ENCODE results near the gene CACNB4.
"Not testable (repeated sequence)": the region's sequence is repeated elsewhere in the genome, so short reads cannot be mapped to it uniquely, and the experiment has no call there.

CACNB4 gene

GRCh38 chr2:152098496-152099366 is at the start of gene CACNB4:
TSS of gene CACNB4 (minus strand) at chr2:152099044.
- DNase-seq (ENCODE audit: low spot score) = peak; percentile 53

DNA sequence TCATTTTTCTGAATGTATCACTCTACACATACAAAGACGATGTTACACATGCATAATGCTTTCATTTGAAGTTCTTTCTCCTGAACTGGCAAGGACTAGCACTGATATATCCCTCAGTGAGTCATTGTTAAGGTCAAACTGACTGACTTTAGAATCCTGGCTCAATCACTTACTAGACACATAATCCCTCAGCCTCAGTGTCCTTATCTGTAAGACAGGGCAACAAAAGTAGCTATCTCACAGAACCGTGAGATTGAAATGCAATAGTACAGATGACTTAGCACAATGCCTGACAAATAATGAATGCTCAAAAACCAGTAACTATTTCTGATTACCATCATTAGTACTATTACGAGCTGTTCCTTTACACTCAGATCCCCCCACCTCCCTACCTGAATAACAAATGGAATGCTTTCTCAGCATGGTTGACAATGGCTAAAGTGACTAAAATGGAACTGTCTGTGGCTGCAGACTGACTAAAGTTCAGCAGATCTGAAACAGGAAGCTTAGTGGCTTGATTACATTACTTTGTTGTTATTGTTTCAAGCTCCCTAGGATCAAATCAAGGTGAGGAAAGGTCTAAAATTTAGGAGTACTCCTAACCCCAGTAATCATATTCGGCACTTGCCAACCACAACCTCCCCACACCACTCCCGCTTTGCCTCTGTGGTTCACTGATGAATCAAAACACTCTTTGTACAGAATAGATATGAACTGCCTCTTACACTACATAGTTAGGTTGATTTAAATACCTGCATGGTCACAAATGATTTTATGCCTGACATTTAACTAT is 35.8 kb upstream of the CACNB4 start:
- no peak for DNase-seq (ENCODE audit: low spot score)

DNA sequence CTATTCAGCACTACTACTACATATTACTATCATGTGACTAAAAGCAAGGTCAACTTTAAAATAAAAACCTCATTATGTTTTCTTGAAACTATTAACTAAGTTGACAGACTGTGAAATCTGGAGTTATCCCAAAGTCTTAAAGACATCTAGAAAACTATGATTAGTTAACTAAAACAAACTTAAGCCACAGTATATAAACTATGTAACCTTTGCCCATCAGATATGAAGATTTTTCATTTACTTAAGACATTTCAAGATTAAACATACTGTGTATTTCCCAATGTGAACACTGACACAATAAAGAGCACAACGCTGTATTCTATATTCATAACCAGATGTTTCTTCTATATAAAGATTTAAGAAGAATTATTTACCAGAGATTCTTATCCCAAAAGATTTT is 33.5 kb upstream of the CACNB4 start:
- no peak for DNase-seq (ENCODE audit: low spot score)

- no peak for DNase-seq (ENCODE audit: low spot score)
Observed at GRCh38 chr2:152127628-152128027, 28.8 kb upstream of the CACNB4 start.

- no peak for DNase-seq (ENCODE audit: low spot score)
Observed at GRCh38 chr2:152126664-152127063, 27.8 kb upstream of the CACNB4 start.

DNA sequence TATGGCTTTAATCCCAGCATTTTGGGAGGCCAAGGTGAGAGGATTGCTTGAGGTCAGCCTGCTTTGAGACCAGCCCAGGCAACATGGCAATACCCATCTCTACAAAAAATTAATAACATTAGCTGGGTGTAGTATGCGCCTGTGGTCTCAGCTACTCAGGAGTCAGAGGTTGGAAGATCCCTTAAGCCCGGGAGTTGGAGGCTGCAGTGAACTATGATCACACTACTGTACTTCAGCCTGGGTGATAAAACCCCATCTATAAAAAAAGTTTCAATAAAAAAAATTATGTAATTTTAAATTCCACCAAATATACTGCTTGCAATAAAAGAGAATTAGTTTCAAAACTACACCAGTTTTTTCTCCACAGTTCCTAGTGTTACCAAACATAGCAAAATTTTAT is 23.3 kb upstream of the CACNB4 start:
- DNase-seq (ENCODE audit: low spot score) = no peak

- no peak for DNase-seq (ENCODE audit: low spot score)
Observed at GRCh38 chr2:152120430-152120829, 21.6 kb upstream of the CACNB4 start.

- DNase-seq (ENCODE audit: low spot score) = no peak
Observed at GRCh38 chr2:152115952-152116351, 17.1 kb upstream of the CACNB4 start.

DNA sequence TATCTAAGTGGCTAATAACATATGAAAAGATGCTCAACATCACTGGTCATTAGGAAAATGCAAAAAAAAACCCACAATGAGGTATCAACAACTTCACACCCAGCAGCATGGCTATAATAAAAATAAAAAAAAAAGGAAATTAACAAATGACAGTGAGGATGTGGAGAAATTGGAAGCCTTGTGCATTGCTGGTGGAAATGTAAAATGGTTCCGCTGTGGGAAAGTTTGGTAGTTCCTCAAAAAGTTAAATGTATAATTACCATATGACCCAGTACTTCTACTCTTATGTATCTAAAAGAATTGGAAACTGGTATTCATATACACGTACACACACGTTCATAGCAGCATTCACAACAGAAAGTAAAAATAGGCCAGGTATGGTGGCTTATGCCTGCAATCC is 15.5 kb upstream of the CACNB4 start:
- no peak for DNase-seq (ENCODE audit: low spot score)

DNA sequence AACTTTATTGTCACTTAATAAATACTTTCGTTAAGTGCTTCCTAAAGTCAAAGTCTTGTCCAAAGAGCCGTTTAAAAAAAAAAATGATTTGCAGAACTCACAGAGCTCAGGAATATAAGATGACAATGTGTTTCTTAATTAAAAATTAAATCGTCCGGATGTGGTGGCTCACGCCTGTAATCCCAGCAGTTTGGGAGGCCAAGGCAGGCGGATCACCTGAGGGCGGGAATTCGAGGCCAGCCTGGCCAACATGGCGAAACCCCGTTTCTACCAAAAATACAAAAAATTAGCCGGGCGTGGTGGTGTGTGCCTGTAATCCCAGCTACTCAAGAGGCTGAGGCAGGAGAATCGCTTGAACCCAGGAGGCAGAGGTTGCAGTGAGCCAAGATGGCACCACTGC is 8.3 kb upstream of the CACNB4 start:
- not testable (repeated sequence) for DNase-seq (ENCODE audit: low spot score)

DNA sequence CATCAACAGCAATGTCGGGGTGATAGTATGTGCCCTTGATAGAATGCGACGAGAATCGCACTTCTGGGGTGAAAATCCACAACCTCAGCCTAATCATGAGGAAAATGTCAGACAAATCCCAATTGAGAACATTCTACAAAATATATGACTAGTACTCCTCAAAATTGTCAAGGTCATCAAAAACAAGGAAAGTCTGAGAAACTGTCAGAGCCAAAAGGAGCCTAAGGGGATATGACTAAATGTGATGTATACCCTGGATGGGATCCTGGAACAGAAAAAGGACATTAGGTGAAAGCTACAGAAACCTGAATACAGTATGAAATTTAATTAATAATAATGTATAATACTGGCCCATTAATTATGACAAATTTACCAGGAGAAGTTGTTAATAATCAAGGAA is 7.6 kb upstream of the CACNB4 start:
- DNase-seq (ENCODE audit: low spot score) = no peak

GRCh38 chr2:152103271-152103670 is 4.4 kb upstream of the CACNB4 start:
- DNase-seq (ENCODE audit: low spot score) = no peak

- DNase-seq (ENCODE audit: low spot score) = no peak
Observed at GRCh38 chr2:152100961-152101360, 2.1 kb upstream of the CACNB4 start.

DNA sequence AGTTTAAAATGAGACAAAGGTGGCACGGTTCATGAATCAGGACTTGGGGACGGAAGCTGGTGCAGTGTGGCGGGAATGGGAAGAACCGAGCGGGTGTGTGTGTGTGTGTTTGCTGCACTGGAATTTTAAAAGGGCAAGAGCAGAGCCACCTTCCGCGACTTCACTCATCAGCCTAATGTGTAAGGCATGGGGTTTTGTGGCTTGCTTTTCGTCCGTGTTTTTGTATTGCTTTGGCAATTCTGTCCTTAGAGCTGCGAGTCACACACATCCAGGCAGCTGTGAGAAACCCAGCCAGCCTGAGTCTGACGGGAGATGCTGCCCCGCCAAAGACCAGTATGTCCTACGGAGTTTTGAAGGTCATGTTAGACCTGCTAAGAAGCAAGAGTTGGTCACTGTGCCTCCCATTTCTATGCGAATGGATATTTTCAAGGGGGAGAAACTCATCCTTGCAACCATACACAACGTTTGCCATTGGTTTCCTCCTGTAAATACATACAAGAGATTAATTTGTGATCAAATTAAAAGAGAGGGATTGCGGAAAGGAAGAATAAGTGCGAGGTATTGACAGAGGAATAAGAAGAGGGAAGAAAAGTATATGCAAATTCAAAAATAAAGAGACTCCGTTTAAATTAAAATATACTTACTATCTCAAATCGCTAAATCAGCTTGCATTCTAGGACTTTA is 665 bp upstream of the CACNB4 start:
- DNase-seq (ENCODE audit: low spot score) = no peak

- no peak for DNase-seq (ENCODE audit: low spot score)
Observed at GRCh38 chr2:152097801-152098495, 896 bp downstream of the CACNB4 start.

- DNase-seq (ENCODE audit: low spot score) = no peak
Observed at GRCh38 chr2:152097290-152097800, 1.5 kb downstream of the CACNB4 start.

- DNase-seq (ENCODE audit: low spot score) = no peak
Observed at GRCh38 chr2:152095146-152095545, 3.7 kb downstream of the CACNB4 start.

DNA sequence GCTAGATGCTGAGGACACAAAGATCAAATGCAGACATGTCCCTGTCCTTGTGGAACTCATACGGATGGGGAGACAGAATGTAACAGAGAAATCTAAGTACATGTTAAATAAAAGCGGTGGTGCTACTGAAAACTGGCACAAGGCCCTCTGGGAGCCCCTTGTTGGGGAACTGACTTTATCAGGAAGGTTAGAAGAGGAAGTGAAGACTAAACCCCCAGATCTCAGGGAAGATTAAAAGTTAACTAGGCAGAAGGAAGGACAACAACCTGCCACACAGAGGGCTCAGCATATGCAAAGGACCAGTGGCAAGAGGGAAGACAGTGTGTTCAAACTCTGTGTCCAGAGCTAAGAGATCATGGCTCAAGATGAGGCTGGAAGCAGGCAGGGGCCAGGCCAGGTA is 4.8 kb downstream of the CACNB4 start:
- DNase-seq (ENCODE audit: low spot score) = no peak

DNA sequence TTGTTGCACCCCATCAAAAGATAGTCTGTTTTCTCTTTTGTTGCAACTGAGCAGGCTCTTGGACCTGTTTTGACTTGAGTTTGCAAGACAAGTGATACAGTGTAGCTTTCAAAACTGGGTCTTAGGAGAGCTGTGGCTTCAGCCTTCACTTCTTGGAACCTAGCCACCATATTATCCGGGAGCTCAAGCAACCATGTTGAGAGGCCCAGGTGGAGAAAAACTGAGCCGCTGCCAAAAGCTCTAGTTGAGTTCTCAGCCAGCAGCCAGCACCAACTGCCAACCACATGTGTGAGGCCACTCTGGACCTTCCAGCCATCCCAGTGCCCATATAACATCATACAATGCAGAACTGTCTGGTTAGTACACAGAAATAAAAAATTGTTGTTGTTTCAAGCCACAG is 5.4 kb downstream of the CACNB4 start:
- no peak for DNase-seq (ENCODE audit: low spot score)

- DNase-seq (ENCODE audit: low spot score) = no peak
Observed at GRCh38 chr2:152092095-152092494, 6.7 kb downstream of the CACNB4 start.

- not testable (repeated sequence) for DNase-seq (ENCODE audit: low spot score)
Observed at GRCh38 chr2:152090726-152091125, 8.1 kb downstream of the CACNB4 start.

DNA sequence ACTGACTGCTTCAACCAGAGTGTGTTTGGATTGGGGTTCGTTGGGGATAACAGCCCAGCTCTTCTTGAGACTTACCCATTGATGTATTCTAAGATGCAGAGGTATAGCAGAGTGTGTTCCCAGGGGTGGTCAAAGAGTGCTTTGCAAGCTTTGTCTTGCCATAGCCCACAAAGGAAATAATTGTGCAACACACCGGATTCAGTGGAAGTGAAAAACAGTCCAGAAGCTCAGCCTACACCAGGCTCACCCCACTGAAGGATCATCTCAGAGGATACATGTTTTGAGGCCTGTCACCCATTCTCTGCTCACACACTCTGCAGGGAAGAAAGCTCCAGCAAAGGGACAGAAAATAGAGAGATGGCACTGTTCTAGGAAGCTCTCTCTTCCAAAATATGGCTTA is 9.6 kb downstream of the CACNB4 start:
- no peak for DNase-seq (ENCODE audit: low spot score)
